ENCODE data around the gene BRAP.

The BRAP gene, protein sequence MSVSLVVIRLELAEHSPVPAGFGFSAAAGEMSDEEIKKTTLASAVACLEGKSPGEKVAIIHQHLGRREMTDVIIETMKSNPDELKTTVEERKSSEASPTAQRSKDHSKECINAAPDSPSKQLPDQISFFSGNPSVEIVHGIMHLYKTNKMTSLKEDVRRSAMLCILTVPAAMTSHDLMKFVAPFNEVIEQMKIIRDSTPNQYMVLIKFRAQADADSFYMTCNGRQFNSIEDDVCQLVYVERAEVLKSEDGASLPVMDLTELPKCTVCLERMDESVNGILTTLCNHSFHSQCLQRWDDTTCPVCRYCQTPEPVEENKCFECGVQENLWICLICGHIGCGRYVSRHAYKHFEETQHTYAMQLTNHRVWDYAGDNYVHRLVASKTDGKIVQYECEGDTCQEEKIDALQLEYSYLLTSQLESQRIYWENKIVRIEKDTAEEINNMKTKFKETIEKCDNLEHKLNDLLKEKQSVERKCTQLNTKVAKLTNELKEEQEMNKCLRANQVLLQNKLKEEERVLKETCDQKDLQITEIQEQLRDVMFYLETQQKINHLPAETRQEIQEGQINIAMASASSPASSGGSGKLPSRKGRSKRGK

GRCh38 chr12:111685811-111686573 lies at the start of gene BRAP, which contains the start of gene ACAD10:
Gene BRAP (minus strand): TSS chr12:111685956. CDS start chr12:111685792, 164 bp downstream.
Gene ACAD10 (plus strand): TSS chr12:111686053. CDS start chr12:111692710, 6,657 bp downstream.
- Histone ChIP-seq H3K9me3 (ENCODE audit: control insufficient read depth, insufficient read depth, low read depth, low read length) (no peaks in the 10 kb centered on the region), H3K4me1 (ENCODE audit: control insufficient read depth, insufficient read depth, low read length) (peaks cover 3% of the 10 kb centered on the region; the same call in 1 of the 2 replicates), H3K36me3 (ENCODE audit: control insufficient read depth in 2 of 2, insufficient read depth in 1 of 2, low read length in 2 of 2) (peaks cover 17 to 24% of the 10 kb centered on the region in 2 experiments), H3K27ac (ENCODE audit: extremely low read depth, low read depth, low read length) (peak within 1 kb of the TSS; percentile 53), H3K4me3 (ENCODE audit: low read depth, low read length) (peak within 1 kb of the TSS; percentile 48)
- ChIA-PET POLR2A (interaction anchor here (0.6 to 1.4 kb wide), 15 partner anchors 8 to 1415 kb away, joined by 3 to 6 read pairs (median 4); partner anchors contain the start of genes ERP29 and TMEM116), CTCF (interaction anchor here (0.6 to 1.1 kb wide), 3 partner anchors 19 to 289 kb away, joined by 3 to 4 read pairs (median 4); no protein-coding TSS in a partner anchor)
- TF ChIP-seq, protein P1, sequence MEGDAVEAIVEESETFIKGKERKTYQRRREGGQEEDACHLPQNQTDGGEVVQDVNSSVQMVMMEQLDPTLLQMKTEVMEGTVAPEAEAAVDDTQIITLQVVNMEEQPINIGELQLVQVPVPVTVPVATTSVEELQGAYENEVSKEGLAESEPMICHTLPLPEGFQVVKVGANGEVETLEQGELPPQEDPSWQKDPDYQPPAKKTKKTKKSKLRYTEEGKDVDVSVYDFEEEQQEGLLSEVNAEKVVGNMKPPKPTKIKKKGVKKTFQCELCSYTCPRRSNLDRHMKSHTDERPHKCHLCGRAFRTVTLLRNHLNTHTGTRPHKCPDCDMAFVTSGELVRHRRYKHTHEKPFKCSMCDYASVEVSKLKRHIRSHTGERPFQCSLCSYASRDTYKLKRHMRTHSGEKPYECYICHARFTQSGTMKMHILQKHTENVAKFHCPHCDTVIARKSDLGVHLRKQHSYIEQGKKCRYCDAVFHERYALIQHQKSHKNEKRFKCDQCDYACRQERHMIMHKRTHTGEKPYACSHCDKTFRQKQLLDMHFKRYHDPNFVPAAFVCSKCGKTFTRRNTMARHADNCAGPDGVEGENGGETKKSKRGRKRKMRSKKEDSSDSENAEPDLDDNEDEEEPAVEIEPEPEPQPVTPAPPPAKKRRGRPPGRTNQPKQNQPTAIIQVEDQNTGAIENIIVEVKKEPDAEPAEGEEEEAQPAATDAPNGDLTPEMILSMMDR (tag by site-specific recombination; IDR thresholded peaks at IDR 0.05), result peak; percentile 38; the same call in 1 of the 2 replicates
- TF ChIP-seq ZNF530 (tag by site-specific recombination; IDR thresholded peaks at IDR 0.05; ENCODE audit: low read depth) (no peak), ZBTB11 (tag by site-specific recombination; conservative IDR thresholded peaks at IDR 0.05; ENCODE audit: low read depth) (peak; percentile 90), ZNF394 (tag by site-specific recombination; IDR thresholded peaks at IDR 0.05; ENCODE audit: borderline replicate concordance) (0 out of 2 replicates have a peak, but pooled peaks have one; percentile 25), ZNF138 (tag by site-specific recombination; IDR thresholded peaks at IDR 0.05; ENCODE audit: borderline replicate concordance) (no peak), ZFP69B (tag by site-specific recombination; IDR thresholded peaks at IDR 0.05) (no peak), ZSCAN30 (tag by site-specific recombination; IDR thresholded peaks at IDR 0.05) (no peak), OSR2 (tag by site-specific recombination; IDR thresholded peaks at IDR 0.05) (no peak), ZBTB17 (tag by site-specific recombination; IDR thresholded peaks at IDR 0.05) (peak; percentile 89), ZNF660 (tag by site-specific recombination; IDR thresholded peaks at IDR 0.05) (peak; percentile 25), ZNF645 (tag by site-specific recombination; IDR thresholded peaks at IDR 0.05) (no peak), ZNF600 (tag by site-specific recombination; IDR thresholded peaks at IDR 0.05) (peak; percentile 79), PRDM1 (tag by site-specific recombination; IDR thresholded peaks at IDR 0.05) (no peak), GLIS1 (tag by site-specific recombination; IDR thresholded peaks at IDR 0.05) (peak; percentile 51; the same call in 1 of the 2 replicates), KLF8 (tag by site-specific recombination; IDR thresholded peaks at IDR 0.05) (0 out of 2 replicates have a peak, but pooled peaks have one; percentile 18), YY2 (tag by site-specific recombination; IDR thresholded peaks at IDR 0.05) (0 out of 2 replicates have a peak, but pooled peaks have one; percentile 13), KLF7 (tag by site-specific recombination; IDR thresholded peaks at IDR 0.05; ENCODE audit: borderline replicate concordance) (no peak), ZNF580 (tag by site-specific recombination; IDR thresholded peaks at IDR 0.05) (peak; percentile 92), ZBTB26 (tag by site-specific recombination; optimal IDR thresholded peaks at IDR 0.05) (peak; percentile 43)
- TF ChIP-seq, protein P2, sequence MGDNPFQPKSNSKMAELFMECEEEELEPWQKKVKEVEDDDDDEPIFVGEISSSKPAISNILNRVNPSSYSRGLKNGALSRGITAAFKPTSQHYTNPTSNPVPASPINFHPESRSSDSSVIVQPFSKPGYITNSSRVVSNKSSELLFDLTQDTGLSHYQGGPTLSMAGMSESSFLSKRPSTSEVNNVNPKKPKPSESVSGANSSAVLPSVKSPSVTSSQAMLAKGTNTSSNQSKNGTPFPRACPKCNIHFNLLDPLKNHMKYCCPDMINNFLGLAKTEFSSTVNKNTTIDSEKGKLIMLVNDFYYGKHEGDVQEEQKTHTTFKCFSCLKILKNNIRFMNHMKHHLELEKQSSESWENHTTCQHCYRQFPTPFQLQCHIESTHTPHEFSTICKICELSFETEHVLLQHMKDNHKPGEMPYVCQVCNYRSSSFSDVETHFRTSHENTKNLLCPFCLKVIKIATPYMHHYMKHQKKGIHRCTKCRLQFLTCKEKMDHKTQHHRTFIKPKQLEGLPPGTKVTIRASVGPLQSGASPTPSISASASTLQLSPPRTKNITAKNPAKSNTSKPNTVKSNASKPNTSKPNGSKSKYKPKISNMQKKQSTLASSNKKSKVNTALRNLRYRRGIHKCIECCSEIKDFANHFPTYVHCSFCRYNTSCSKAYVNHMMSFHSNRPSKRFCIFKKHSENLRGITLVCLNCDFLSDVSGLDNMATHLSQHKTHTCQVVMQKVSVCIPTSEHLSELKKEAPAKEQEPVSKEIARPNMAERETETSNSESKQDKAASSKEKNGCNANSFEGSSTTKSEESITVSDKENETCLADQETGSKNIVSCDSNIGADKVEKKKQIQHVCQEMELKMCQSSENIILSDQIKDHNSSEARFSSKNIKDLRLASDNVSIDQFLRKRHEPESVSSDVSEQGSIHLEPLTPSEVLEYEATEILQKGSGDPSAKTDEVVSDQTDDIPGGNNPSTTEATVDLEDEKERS (tag by site-specific recombination; IDR thresholded peaks at IDR 0.05), result peak; percentile 53; the same call in 1 of the 2 replicates
- TF ChIP-seq, protein P3, sequence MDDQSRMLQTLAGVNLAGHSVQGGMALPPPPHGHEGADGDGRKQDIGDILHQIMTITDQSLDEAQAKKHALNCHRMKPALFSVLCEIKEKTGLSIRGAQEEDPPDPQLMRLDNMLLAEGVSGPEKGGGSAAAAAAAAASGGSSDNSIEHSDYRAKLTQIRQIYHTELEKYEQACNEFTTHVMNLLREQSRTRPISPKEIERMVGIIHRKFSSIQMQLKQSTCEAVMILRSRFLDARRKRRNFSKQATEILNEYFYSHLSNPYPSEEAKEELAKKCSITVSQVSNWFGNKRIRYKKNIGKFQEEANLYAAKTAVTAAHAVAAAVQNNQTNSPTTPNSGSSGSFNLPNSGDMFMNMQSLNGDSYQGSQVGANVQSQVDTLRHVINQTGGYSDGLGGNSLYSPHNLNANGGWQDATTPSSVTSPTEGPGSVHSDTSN (CRISPR knock-in tag; IDR thresholded peaks at IDR 0.05), result peak; percentile 49; the same call in 1 of the 2 replicates
